Muscle layer of colon (tissue), 2 donors: ENCODE measurements around the gene RPTOR.

ENCODE experiments used
- H3K27ac ChIP-seq: one replicate; pipeline ENCODE4 v1.7.0; 2013; ENCODE audit warnings: low read depth, mild to moderate bottlenecking, low read length, moderate library complexity
- H3K27me3 ChIP-seq, 2 donors: one replicate each; pipeline ENCODE4 v1.7.0; 2013; ENCODE audit warnings: low read length in 2 of 2, mild to moderate bottlenecking in 2 of 2; ENCODE audit not compliant: insufficient read depth in 2 of 2, control insufficient read depth in 1 of 2
- H3K36me3 ChIP-seq: one replicate; pipeline ENCODE4 v1.7.0; 2013; ENCODE audit warnings: mild to moderate bottlenecking, low read length; ENCODE audit not compliant: insufficient read depth
- H3K4me1 ChIP-seq: one replicate; pipeline ENCODE4 v1.7.0; 2013; ENCODE audit warnings: mild to moderate bottlenecking, low read length; ENCODE audit not compliant: insufficient read depth
- H3K4me3 ChIP-seq, 2 donors: one replicate each; pipeline ENCODE4 v1.7.0; 2013; ENCODE audit warnings: low read length in 2 of 2, low read depth in 1 of 2, mild to moderate bottlenecking in 1 of 2, moderate library complexity in 1 of 2
- H3K9ac ChIP-seq: one replicate; pipeline ENCODE4 v1.7.0; 2013; ENCODE audit warnings: low read length
- H3K9me3 ChIP-seq: one replicate; pipeline ENCODE4 v1.7.0; 2013; ENCODE audit warnings: mild to moderate bottlenecking, low read length
- donor health status: abdominal sarcoma.
- donor health status: Adenocarcinoma of cecum.

The RPTOR gene

DNA sequence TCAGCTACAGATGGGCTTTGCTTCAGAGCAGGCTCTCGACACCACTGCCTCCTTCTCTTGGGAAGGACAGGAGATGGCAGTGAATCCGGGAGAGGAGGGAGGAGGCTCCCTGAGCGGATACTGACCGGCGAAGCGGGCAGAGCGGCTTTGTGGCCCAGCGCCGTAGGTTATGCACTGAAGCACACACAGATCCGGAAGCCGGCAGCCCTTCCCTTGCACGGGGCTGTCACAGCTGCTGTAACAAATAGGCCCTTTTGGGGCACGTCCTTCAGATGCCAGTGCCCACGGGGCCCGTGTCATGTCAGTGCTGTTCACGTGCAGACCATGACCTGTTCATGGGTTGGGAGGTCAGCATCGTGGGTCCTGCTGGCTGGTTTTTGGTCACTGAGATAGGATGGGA is 302.3 kb downstream of the RPTOR start:
- no peak overlapping the region for H3K27ac ChIP-seq

DNA sequence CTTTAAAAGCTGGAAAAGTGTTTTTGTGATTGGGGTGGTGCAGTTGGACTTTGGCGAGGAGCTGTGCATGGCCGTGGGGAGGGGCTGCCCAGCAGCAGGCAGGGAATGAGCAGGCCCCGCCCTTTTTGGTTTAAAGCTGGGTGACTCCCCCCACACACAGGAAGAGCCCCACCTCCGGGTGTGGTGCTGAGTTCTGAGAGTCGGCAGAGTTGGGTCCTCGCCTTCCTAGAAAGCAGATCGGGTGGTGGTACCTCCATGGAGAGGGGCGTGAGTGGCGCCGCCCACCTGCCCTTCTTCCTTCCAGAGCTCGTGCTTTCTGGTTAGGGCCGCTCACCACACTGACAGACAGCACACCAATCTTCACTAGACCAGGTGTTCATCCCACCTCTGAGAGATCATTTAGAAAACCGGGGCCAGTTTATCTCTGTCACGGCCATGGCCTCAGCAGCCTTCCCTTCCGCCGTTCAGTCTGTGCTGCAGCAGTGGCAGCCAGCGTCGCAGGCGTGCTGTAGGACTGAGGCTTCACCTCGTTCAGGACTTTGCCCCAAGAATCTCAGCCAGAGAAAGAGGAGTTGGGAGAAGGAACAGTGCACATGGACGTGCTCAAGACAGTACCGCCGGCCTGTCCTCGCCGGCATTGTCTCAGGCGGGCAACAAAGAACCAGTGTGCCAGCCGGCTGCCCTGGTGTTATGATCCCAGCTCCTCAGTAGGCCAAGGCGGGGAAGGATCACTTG is 303.0 kb downstream of the RPTOR start:
- Histone ChIP-seq H3K36me3 (peaks cover 17% of the 10 kb centered on the region), H3K4me1 (no peaks in the 10 kb centered on the region), H3K4me3 (no peak overlapping the region)

More for the DNA sequence above, 302.3 kb downstream of the RPTOR start:
- Histone ChIP-seq H3K9me3 (no peaks in the 10 kb centered on the region), H3K9ac (no peak overlapping the region), H3K27me3 (no peaks in the 10 kb centered on the region), H3K4me3 (no peak overlapping the region), H3K36me3 (peaks cover 17% of the 10 kb centered on the region), H3K4me1 (no peaks in the 10 kb centered on the region)

DNA sequence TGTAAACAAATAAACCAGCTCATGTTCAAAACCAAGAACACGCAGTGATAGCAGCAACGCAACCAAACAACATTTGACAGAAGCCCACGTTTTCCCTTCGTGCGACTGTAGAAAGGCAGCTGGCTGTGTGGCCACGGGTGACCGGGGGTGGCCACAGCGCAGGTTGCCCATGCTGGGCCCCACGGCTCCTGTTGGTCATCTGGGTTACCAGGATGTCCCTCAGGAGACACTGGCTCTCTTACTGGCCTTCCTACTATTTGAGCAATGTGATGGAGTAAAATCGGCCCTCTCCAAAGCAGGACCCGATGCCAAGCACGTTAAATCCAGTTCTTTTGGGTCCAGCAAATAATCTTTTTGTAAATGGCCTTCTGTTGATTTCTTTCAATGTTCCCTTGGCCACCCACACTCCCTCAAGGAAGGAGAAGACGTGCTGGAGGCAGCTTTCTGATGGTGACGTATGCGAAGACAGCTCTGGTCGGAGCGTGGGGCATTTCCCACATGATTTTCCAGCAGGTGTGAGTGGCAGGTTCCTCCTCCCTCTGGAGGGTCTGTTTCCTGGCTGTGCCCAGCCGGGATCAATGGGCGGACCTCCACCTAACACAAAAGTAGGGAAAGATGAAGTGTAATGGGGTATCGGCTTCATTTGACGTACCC is 303.9 kb downstream of the RPTOR start:
- Histone ChIP-seq H3K4me1 (no peaks in the 10 kb centered on the region), H3K27ac (no peak overlapping the region), H3K9ac (no peak overlapping the region), H3K9me3 (no peaks in the 10 kb centered on the region), H3K36me3 (peaks cover 17% of the 10 kb centered on the region), H3K27me3 (no peaks in the 10 kb centered on the region), H3K4me3 (no peak overlapping the region)

More for the DNA sequence above, 303.0 kb downstream of the RPTOR start:
- no peaks in the 10 kb centered on the region for H3K27me3 ChIP-seq
- no peak overlapping the region for H3K27ac ChIP-seq
- no peaks in the 10 kb centered on the region for H3K9me3 ChIP-seq
- no peak overlapping the region for H3K9ac ChIP-seq

DNA sequence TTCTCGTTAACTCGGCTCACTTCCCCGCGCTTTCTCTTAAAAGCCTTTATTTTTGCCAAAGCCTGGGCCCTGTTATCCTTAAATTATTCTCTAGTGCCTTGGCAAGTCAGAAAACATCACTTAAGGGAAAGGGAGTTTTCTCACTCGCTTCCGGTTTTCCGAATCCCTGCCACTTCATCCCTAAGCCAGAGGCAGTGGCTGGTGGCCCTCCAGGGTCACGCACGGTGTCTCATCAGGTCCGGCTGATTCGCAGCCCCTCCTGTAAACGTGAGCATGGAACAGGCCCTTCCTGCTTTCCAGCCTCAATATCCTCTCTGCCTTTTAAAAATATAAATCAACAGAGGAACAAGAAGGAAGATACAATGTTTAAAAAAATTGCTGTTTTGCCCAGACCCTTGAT is 304.5 kb downstream of the RPTOR start:
- peaks cover 17% of the 10 kb centered on the region for H3K36me3 ChIP-seq
- H3K9ac ChIP-seq: no peak overlapping the region
- H3K4me3 ChIP-seq: no peak overlapping the region
- no peak overlapping the region for H3K27ac ChIP-seq
- H3K27me3 ChIP-seq: no peaks in the 10 kb centered on the region
- H3K9me3 ChIP-seq: no peaks in the 10 kb centered on the region
- H3K4me1 ChIP-seq: no peaks in the 10 kb centered on the region

DNA sequence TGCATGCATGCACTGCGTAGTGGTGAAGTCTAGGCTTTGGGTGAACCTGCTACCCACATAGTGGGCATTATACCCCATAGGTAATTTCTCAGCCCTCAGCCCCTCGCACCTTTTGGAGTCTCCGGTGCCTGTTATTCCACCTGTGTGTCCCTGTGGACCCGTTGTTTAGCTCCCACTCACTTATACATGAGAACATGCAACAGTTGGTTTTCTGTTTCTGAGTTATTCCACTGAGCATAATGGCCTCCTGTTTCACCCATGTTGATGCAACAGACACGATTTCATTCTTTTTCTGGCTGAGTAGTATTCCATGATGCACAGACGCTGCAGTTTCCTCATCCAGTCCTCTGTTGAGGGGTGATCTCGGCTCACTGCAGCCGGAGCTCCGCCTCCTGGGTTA is 305.5 kb downstream of the RPTOR start:
- H3K4me3 ChIP-seq: no peak overlapping the region
- H3K9me3 ChIP-seq: no peaks in the 10 kb centered on the region
- no peak overlapping the region for H3K27ac ChIP-seq

DNA sequence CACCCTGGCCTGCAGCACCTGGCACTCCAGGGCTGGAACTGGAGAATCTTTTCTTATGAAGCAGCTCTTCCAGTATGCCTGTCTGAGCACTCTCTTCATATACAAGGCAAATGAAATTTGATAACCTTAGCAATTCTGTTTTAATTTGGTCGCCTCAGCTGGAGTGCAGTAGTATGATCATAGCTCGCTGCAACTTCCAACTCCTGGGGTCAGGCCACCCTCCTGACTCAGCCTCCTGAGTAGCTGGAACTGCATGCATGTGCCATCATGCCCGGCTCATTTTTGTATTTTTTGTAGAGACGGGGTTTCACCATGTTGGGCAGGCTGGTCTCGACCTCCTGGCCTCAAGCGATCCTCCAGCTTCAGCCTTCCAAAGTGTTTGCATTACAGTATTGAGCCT is 306.2 kb downstream of the RPTOR start:
- H3K4me3 ChIP-seq: no peak overlapping the region
- H3K27me3 ChIP-seq: no peaks in the 10 kb centered on the region
- no peaks in the 10 kb centered on the region for H3K4me1 ChIP-seq
- peaks cover 17% of the 10 kb centered on the region for H3K36me3 ChIP-seq
- no peak overlapping the region for H3K27ac ChIP-seq
- H3K9ac ChIP-seq: no peak overlapping the region
- H3K9me3 ChIP-seq: no peaks in the 10 kb centered on the region

More for the DNA sequence above, 305.5 kb downstream of the RPTOR start:
- Histone ChIP-seq H3K36me3 (peaks cover 17% of the 10 kb centered on the region), H3K4me1 (no peaks in the 10 kb centered on the region), H3K27me3 (no peaks in the 10 kb centered on the region), H3K9ac (no peak overlapping the region)

DNA sequence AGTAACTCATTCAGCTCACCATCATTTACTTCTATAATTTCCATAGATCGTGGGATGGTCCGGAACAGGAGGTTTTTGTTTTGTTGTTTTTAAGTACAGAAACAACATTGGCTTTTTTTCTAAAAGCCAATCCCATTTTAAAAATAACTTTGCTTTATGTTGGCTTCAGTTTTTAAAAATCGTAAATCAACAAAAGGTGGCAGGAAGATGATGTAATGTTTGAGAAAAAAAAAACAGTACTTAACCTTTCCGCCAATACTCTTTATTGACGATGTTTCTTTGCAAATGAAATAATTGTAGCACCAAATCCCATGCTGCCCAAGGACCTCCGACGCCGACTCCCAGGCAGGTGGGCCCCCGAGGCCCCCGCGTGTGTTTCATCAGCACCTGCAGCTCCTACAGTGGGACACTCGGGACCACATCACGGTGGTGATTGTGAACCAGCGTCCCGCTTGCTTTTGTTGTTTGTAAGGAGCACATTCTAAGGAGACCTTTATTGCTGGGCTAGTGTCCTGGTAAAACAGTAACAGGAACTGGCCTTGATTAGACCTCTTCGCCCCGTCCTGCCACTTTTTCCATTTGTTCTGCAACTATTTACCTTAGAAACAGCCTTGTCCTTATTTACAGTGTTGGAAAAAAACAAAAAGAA is 306.8 kb downstream of the RPTOR start:
- Histone ChIP-seq H3K27me3 (no peaks in the 10 kb centered on the region), H3K9me3 (no peaks in the 10 kb centered on the region), H3K4me3 (no peak overlapping the region), H3K36me3 (peaks cover 16% of the 10 kb centered on the region), H3K9ac (no peak overlapping the region), H3K27ac (no peak overlapping the region), H3K4me1 (no peaks in the 10 kb centered on the region)

DNA sequence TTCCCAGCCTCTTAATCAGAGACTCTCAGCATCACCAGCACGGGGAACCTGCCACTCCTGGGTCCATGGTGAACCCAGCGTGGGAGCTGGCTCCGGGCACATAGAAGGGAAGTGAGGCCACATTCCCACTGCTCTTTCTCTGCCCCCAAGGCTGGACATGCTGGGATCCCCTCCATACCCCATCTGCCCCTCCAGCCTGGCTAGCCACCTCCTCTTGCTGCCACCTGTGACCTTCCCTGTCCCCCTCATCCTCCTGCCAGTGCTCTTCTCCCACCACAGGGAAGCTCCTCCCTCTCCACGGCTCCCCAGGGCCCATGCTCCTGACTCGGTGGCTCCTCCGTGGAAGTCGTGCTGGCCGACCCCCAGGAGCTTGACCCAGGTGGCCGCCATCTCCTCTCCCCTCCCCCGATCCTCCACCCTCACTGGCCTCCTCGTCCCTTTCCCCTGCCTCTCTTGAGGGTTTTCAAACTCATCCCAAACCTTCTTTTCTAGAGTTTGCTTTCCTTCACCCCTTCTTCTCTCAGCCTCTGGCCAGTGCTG is 307.9 kb downstream of the RPTOR start:
- no peak overlapping the region for H3K27ac ChIP-seq
- H3K4me1 ChIP-seq: no peaks in the 10 kb centered on the region
- H3K27me3 ChIP-seq: no peaks in the 10 kb centered on the region
- H3K36me3 ChIP-seq: peaks cover 5% of the 10 kb centered on the region
- H3K4me3 ChIP-seq: no peak overlapping the region
- no peak overlapping the region for H3K9ac ChIP-seq
- no peaks in the 10 kb centered on the region for H3K9me3 ChIP-seq

DNA sequence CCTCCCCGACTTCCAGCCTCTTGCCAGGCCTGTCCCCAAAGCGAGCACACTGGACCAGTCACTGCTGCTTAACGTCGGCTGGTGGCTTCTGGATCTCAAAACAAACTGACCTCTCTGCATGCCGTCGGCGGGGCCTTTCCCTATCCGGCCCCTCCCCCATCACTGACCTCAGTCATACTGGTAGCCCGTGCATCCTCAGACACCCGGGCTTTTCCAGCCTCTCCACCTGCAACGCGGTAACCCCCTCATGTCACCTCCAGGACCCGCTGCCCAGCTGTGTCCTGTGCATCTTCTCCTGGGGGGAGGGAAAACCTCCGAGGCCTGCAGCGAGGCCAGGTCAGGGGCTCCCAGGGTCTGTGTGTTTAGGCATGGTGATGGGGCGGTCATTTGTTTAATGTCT is 308.4 kb downstream of the RPTOR start:
- H3K9me3 ChIP-seq: no peaks in the 10 kb centered on the region
- no peak overlapping the region for H3K4me3 ChIP-seq
- H3K9ac ChIP-seq: no peak overlapping the region
- no peak overlapping the region for H3K27ac ChIP-seq
- no peaks in the 10 kb centered on the region for H3K4me1 ChIP-seq
- H3K27me3 ChIP-seq: no peaks in the 10 kb centered on the region
- H3K36me3 ChIP-seq: peaks cover 5% of the 10 kb centered on the region

DNA sequence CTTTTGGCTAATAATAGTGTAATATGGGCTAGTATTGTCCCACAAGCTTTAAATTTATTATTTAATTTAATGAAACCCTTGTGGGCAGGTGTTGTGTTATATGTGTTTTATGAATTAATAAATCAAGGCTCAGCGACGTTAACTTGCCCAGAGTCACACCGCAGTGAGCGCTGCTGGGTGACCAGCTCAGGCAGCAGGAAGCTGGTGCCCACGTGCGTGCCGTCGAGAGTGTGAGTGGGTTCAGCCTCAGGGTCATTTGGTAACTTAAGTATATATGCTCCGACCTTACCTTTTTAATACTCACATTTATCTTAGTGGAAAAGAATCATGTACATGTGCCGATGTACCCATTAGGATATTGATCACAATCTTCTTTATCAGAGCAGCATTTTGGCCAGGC is 309.6 kb downstream of the RPTOR start:
- Histone ChIP-seq H3K4me3 (no peak overlapping the region), H3K27ac (no peak overlapping the region), H3K9me3 (no peaks in the 10 kb centered on the region), H3K9ac (no peak overlapping the region), H3K4me1 (peaks cover 8% of the 10 kb centered on the region), H3K36me3 (peaks cover 5% of the 10 kb centered on the region), H3K27me3 (no peaks in the 10 kb centered on the region)

DNA sequence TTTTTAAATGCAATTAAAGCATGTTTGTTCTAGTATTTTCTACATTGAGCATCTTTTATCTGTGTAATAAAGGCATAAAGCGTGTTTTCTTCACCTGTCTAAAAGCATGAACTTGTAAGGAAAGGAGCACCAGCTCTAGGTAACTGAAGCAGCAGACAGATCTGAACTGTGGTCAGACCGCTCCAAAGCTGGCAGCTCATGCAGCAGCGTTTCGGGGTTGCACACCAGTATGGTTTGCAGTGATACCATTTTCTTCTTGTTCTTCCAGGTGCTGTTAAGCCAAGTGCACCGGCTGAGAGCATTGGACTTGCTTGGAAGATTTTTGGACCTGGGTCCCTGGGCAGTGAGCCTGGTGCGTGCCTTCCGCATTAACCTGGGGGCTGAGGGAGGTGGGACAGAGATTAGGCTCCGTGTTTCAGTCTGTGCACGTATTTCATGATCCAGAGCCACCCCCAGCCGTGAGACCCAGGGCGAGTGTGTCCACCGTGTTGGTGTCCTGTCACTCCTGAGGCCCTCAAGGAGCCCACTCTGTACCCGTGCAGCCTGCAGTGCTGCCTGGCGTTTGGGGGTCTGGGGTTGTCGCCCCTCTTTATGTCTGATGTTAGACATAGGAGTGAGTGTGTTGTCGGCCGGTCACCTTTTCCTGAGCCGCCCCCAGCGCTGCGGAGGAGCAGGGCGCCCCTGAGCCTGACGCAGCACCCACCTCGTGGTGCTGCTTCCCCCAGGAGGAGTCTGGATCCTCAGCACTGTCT is 310.7 kb downstream of the RPTOR start:
- Histone ChIP-seq H3K9me3 (no peaks in the 10 kb centered on the region), H3K36me3 (no peaks in the 10 kb centered on the region), H3K27ac (no peak overlapping the region), H3K27me3 (no peaks in the 10 kb centered on the region), H3K4me1 (peaks cover 19% of the 10 kb centered on the region), H3K4me3 (no peak overlapping the region), H3K9ac (no peak overlapping the region)
